Endothelial cell of umbilical vein (primary cell): ENCODE measurements around the gene SUGCT. TPM values are rescaled to one million over a fixed set of nuclear protein-coding genes. Genes with fewer than 3 reads are reported as not detected.

Experiments used
- BruUV-seq: library from RNA; stranded (reverse); fragments of 400-500 nt; replicated peaks from 2 replicates; lab custom pipeline; 2021; lab: Mats Ljungman, UMichigan
- CTCF ChIA-PET: fragments of 300-600, 350-600 bp; sonication (Branson Sonifier 250); formaldehyde crosslinking; loops from one replicate; lab custom pipeline; 2021; ENCODE audit warnings: antibody characterized with exemption, inconsistent platforms; lab: Charles Lee
- POLR2A ChIA-PET: fragments of 300-600, 350-600 bp; sonication (Branson Sonifier 250); formaldehyde crosslinking; loops from one replicate; lab custom pipeline; 2021; ENCODE audit warnings: antibody characterized with exemption, inconsistent platforms; lab: Charles Lee
- DNase-seq: peaks from one replicate; pipeline ENCODE4 v3.0.0-alpha.2; 2011; ENCODE audit warnings: low read depth, low spot score
- FAIRE-seq: peaks from 2 replicates; lab custom pipeline; 2011; peaks lifted over from hg19 to GRCh38; lab: Jason Lieb, UNC
- H2AFZ ChIP-seq: 2 replicates; pipeline ENCODE4 v1.6.0; 2012; ENCODE audit warnings: low read depth, low read length, control low read depth, inconsistent platforms
- H3K27ac ChIP-seq: 2 replicates; pipeline ENCODE4 v1.5.1; 2011; ENCODE audit warnings: low read depth, mild to moderate bottlenecking, control low read depth, low read length, moderate library complexity; ENCODE audit not compliant: insufficient read depth
- H3K27me3 ChIP-seq, 2 experiments: 2 replicates each; pipeline versions ENCODE4 v1.6.0 to v1.6.1; 2011; ENCODE audit warnings: low read length in 2 of 2, mixed read lengths in 1 of 2; ENCODE audit not compliant: control insufficient read depth in 2 of 2, insufficient read depth in 2 of 2
- H3K36me3 ChIP-seq, 2 experiments: 2 replicates in 1 of 2; 3 replicates in 1 of 2; pipeline ENCODE4 v1.5.1; 2011; ENCODE audit warnings: low read length in 2 of 2, mild to moderate bottlenecking in 1 of 2, moderate library complexity in 1 of 2; ENCODE audit not compliant: control insufficient read depth in 2 of 2, insufficient read depth in 2 of 2; ENCODE audit errors: extremely low read depth in 1 of 2
- H3K4me1 ChIP-seq: 3 replicates; pipeline ENCODE4 v1.5.1; 2011; ENCODE audit warnings: mild to moderate bottlenecking, low read length; ENCODE audit not compliant: control insufficient read depth, insufficient read depth; ENCODE audit errors: extremely low read depth
- H3K4me2 ChIP-seq: 2 replicates; pipeline ENCODE4 v1.6.1; 2011; ENCODE audit warnings: low read length, control low read depth, mixed read lengths; ENCODE audit not compliant: insufficient read depth
- H3K4me3 ChIP-seq, 3 experiments: fragments of 200-600 bp in 1 of 3; sonication (generic), shearing (Covaris generic) in 1 of 3; replicated peaks in 1 of 3; 2 replicates each; pipeline ENCODE4 v1.5.1; 2011 to 2016; ENCODE audit warnings: control low read depth in 3 of 3, low read length in 3 of 3, mild to moderate bottlenecking in 2 of 3, inconsistent platforms in 1 of 3, low read depth in 1 of 3, moderate library complexity in 1 of 3; ENCODE audit not compliant: insufficient read depth in 1 of 3
- H3K79me2 ChIP-seq: 2 replicates; pipeline ENCODE4 v1.6.0; 2012; ENCODE audit warnings: low read length, inconsistent platforms; ENCODE audit not compliant: control insufficient read depth, insufficient read depth
- H3K9ac ChIP-seq: replicated peaks from 2 replicates; pipeline ENCODE3; 2011; ENCODE audit warnings: low read length, control low read depth; ENCODE audit not compliant: insufficient read depth; ENCODE audit errors: extremely low read depth
- H3K9me1 ChIP-seq: replicated peaks from 3 replicates; pipeline ENCODE4 v1.6.0; 2011; ENCODE audit warnings: mild to moderate bottlenecking, low read length; ENCODE audit not compliant: control insufficient read depth, insufficient read depth; ENCODE audit errors: extremely low read depth
- H3K9me3 ChIP-seq: replicated peaks from 2 replicates; pipeline ENCODE4 v1.5.1; 2012; ENCODE audit warnings: low read length, inconsistent platforms; ENCODE audit not compliant: control insufficient read depth, insufficient read depth
- H4K20me1 ChIP-seq: replicated peaks from 2 replicates; pipeline ENCODE3; 2011; ENCODE audit warnings: mild to moderate bottlenecking, low read length; ENCODE audit not compliant: control insufficient read depth, insufficient read depth; ENCODE audit errors: extremely low read depth
- EZH2 ChIP-seq: IDR thresholded peaks from 2 replicates; pipeline ENCODE4 v1.6.1; 2012; ENCODE audit warnings: borderline replicate concordance, low read depth, mild to moderate bottlenecking, moderate library complexity, low read length, inconsistent platforms; ENCODE audit not compliant: severe bottlenecking
- FOS ChIP-seq: IDR thresholded peaks from 2 replicates; pipeline ENCODE4 v1.6.1; 2011; ENCODE audit warnings: mild to moderate bottlenecking, low read length, moderate library complexity, borderline replicate concordance; ENCODE audit not compliant: insufficient read depth
- GATA2 ChIP-seq: IDR thresholded peaks from 2 replicates; pipeline ENCODE4 v1.7.0; 2011; ENCODE audit warnings: low read depth, mild to moderate bottlenecking, moderate library complexity, mixed read lengths, low read length; ENCODE audit not compliant: insufficient read length, insufficient read depth
- JUN ChIP-seq: IDR thresholded peaks from 2 replicates; pipeline ENCODE4 v1.6.1; 2011; ENCODE audit warnings: borderline replicate concordance, low read depth; ENCODE audit not compliant: insufficient read length, insufficient read depth
- MYC ChIP-seq: IDR thresholded peaks from one replicate; pipeline ENCODE4 v1.6.1; 2011; ENCODE audit warnings: mild to moderate bottlenecking, low read depth, low read length
- POLR2A ChIP-seq: IDR thresholded peaks from 2 replicates; pipeline ENCODE4 v1.6.1; 2012; ENCODE audit warnings: low read depth, mild to moderate bottlenecking, control low read depth, low read length
- POLR2AphosphoS5 ChIP-seq: IDR thresholded peaks from 2 replicates; pipeline ENCODE4 v1.6.1; 2012; ENCODE audit warnings: low read depth, mild to moderate bottlenecking, control low read depth, low read length, moderate library complexity; ENCODE audit not compliant: insufficient read depth
- dilution Hi-C: fragments of 300-500 bp; cut with MboI; formaldehyde crosslinking; loops from one replicate; pipeline ENCODE4 v1.15.0; 2019; ENCODE audit warnings: low sequenced_read_pairs; ENCODE audit not compliant: extremely low pct_ligation_motif_present
- intact Hi-C: fragments of 100-400 bp; cut with micrococcal nuclease; formaldehyde crosslinking; loops from one replicate; pipeline ENCODE4 v1.10.0; 2022
- polyA plus RNA-seq, 4 experiments: library from polyadenylated mRNA; depleted of rRNA in 3 of 4; stranded (reverse) in 3 of 4; unstranded in 1 of 4; fragments of >200 nt; gene quantifications; 2 replicates each; pipeline versions ENCODE4 v1.2.1 to v1.2.3, GENCODE V29; 2011 to 2012; ENCODE audit warnings: missing spikeins in 1 of 4
- total RNA-seq: library from RNA; stranded (reverse); gene quantifications from 2 replicates; pipeline ENCODE4 v1.2.3, GENCODE V29; 2021
- TF ChIP-seq, protein P1 (sequence below), 2 donors: IDR thresholded peaks; 1 replicate in 1 of 2; 2 replicates in 1 of 2; pipeline ENCODE4 v1.5.1; 2011; ENCODE audit warnings: low read length in 2 of 2, mild to moderate bottlenecking in 2 of 2, moderate library complexity in 2 of 2, control low read depth in 1 of 2, inconsistent platforms in 1 of 2, low read depth in 1 of 2; ENCODE audit not compliant: insufficient read depth in 1 of 2; ENCODE audit errors: extremely low read depth in 1 of 2
- TF ChIP-seq, protein P2 (sequence below): IDR thresholded peaks from 2 replicates; pipeline ENCODE4 v1.6.1; 2011; ENCODE audit not compliant: insufficient read depth, insufficient read length

The SUGCT gene
- total and polyA plus RNA-seq, 2 donors (not counting 3 experiments of a cell fraction or from before 2014, with no cell fraction given), result 1.2 to 1.4 TPM

DNA sequence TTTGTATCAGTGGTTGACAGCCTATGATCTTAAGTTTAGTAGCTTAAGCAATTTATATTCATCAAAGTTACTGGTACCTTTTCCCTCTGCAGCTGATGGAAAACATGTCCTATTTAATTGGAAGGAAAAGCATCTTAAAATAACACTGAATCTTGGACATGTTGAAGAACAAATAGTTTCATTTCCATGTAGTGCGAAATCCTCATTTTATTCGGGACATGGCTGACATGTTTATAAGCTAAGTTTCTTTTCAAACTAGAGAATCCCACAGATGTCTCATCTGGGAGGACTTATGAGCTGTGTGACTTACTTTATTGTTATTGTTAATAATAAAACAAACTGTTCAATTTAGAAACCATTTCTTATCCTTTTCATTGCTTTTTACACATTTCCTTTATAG lies 461.0 kb downstream of the SUGCT start:
- Histone ChIP-seq H3K4me1 (no peaks in the 10 kb centered on the region), H3K9ac (no peak overlapping the region), H3K27ac (no peak overlapping the region), H3K27me3 (no peaks in the 10 kb centered on the region), H3K36me3 (no peaks in the 10 kb centered on the region), H4K20me1 (no peaks in the 10 kb centered on the region), H3K9me3 (no peaks in the 10 kb centered on the region), H3K9me1 (no peaks in the 10 kb centered on the region), H2AFZ (no peak overlapping the region), H3K4me3 (no peak overlapping the region), H3K79me2 (no peaks in the 10 kb centered on the region), H3K4me2 (no peak overlapping the region)
- dilution Hi-C loops (no loop called here), intact Hi-C loops (no loop called here)
- ChIA-PET CTCF (interaction anchor here (0.6 to 2.4 kb wide), 7 partner anchors 9 to 407 kb away, joined by 3 to 17 read pairs (median 3); no protein-coding TSS in a partner anchor), POLR2A (no interaction called here)
- TF ChIP-seq MYC (no peak), JUN (no peak), EZH2 (no peak), FOS (no peak), GATA2 (no peak), POLR2AphosphoS5 (no peak), POLR2A (no peak)
- TF ChIP-seq, protein P1, sequence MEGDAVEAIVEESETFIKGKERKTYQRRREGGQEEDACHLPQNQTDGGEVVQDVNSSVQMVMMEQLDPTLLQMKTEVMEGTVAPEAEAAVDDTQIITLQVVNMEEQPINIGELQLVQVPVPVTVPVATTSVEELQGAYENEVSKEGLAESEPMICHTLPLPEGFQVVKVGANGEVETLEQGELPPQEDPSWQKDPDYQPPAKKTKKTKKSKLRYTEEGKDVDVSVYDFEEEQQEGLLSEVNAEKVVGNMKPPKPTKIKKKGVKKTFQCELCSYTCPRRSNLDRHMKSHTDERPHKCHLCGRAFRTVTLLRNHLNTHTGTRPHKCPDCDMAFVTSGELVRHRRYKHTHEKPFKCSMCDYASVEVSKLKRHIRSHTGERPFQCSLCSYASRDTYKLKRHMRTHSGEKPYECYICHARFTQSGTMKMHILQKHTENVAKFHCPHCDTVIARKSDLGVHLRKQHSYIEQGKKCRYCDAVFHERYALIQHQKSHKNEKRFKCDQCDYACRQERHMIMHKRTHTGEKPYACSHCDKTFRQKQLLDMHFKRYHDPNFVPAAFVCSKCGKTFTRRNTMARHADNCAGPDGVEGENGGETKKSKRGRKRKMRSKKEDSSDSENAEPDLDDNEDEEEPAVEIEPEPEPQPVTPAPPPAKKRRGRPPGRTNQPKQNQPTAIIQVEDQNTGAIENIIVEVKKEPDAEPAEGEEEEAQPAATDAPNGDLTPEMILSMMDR (IDR thresholded peaks at IDR 0.05; ENCODE audit: extremely low read depth in 1 of 2, insufficient read depth in 1 of 2, low read depth in 1 of 2, low read length in 2 of 2), result no peak
- TF ChIP-seq, protein P2, sequence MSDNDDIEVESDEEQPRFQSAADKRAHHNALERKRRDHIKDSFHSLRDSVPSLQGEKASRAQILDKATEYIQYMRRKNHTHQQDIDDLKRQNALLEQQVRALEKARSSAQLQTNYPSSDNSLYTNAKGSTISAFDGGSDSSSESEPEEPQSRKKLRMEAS, result no peak
- BruUV-seq, result no TSS peak
- DNase-seq (no peak), FAIRE-seq (no peak)
